Thyroid gland (tissue), 4 donors: Measurements from ENCODE around the gene PRR3.

Experiments used
- CTCF ChIP-seq, 6 experiments: fragments of 200-600 bp in 3 of 6; fragments of 450-650 bp in 3 of 6; sonication (generic) in 3 of 6; IDR thresholded peaks; one replicate each; pipeline ENCODE4 v1.5.1; 2016 to 2019; ENCODE audit warnings: antibody characterized with exemption in 6 of 6, mild to moderate bottlenecking in 2 of 6, inconsistent platforms in 1 of 6, moderate library complexity in 1 of 6
- POLR2A ChIP-seq, 2 donors: fragments of 450-650 bp; IDR thresholded peaks; one replicate each; pipeline ENCODE4 v1.6.1; 2017; ENCODE audit warnings: antibody characterized with exemption in 2 of 2, mild to moderate bottlenecking in 2 of 2, moderate library complexity in 1 of 2

- TF ChIP-seq CTCF (IDR thresholded peaks at IDR 0.05) = no peak
- TF ChIP-seq POLR2A (IDR thresholded peaks at IDR 0.05) = no peak
Measured at GRCh38 chr6:30611856-30612194, 54.7 kb downstream of the PRR3 start.
